H1 (cell line): ENCODE data around the gene MTO1. TPM values are rescaled to one million over a fixed set of nuclear protein-coding genes. Genes with fewer than 3 reads are reported as not detected.

ENCODE experiments used
- CHD7 ChIP-seq: fragments of 300-600 bp; sonication (generic); IDR thresholded peaks from 2 replicates; pipeline ENCODE4 v1.7.1; 2012; ENCODE audit warnings: low read length, moderate library complexity, mild to moderate bottlenecking, inconsistent platforms; ENCODE audit not compliant: insufficient replicate concordance
- JUN ChIP-seq: IDR thresholded peaks from 2 replicates; pipeline ENCODE4 v1.6.1; 2011; ENCODE audit warnings: low read depth, mild to moderate bottlenecking, improper control_type of control experiment, low read length
- JUND ChIP-seq: IDR thresholded peaks from 2 replicates; pipeline ENCODE4 v1.6.1; 2011; ENCODE audit warnings: mild to moderate bottlenecking, improper control_type of control experiment, low read length
- KDM4A ChIP-seq: IDR thresholded peaks from one replicate; pipeline ENCODE4 v1.7.1; 2012; ENCODE audit warnings: low read depth, mild to moderate bottlenecking, moderate library complexity, low read length, inconsistent platforms; ENCODE audit not compliant: severe bottlenecking
- MAX ChIP-seq: IDR thresholded peaks from 2 replicates; pipeline ENCODE4 v1.6.1; 2012; ENCODE audit warnings: inconsistent platforms
- POLR2A ChIP-seq, 2 experiments: IDR thresholded peaks; 1 replicate in 1 of 2; 2 replicates in 1 of 2; pipeline ENCODE4 v1.6.1; 2011; ENCODE audit warnings: low read depth in 2 of 2, low read length in 2 of 2, mild to moderate bottlenecking in 2 of 2; ENCODE audit errors: control extremely low read depth in 1 of 2
- TBP ChIP-seq: IDR thresholded peaks from 2 replicates; pipeline ENCODE4 v1.6.1; 2011; ENCODE audit warnings: low read depth, low read length, improper control_type of control experiment
- TEAD4 ChIP-seq: IDR thresholded peaks from 2 replicates; pipeline ENCODE4 v1.6.1; 2012; ENCODE audit warnings: low read depth, low read length, inconsistent platforms, mixed read lengths
- polyA plus RNA-seq, 7 experiments: library from polyadenylated mRNA; depleted of rRNA in 3 of 7; stranded (reverse) in 5 of 7; unstranded in 2 of 7; fragments of >200 nt in 5 of 7; fragments of 200-250 nt in 2 of 7; gene quantifications; 1 replicate in 5 of 7; 2 replicates in 1 of 7; 4 replicates in 1 of 7; pipeline versions ENCODE4 v1.2.1 to v1.2.3, GENCODE V29; 2011 to 2013; ENCODE audit warnings: missing spikeins in 2 of 7, mixed read lengths in 2 of 7
- total RNA-seq: library from RNA; stranded (reverse); fragmentation: NEBNext Ultra II Directional; extraction: Animal tissue kit (Norgen Biotek cat#: 25700); gene quantifications from 2 replicates; pipeline ENCODE4 v1.2.1, GENCODE V29; 2021

MTO1 gene
- total and polyA plus RNA-seq, 2 of the 8 experiments (the other 6 are each of a cell fraction or from before 2014, with no cell fraction given), result 20.9 to 31.6 TPM

- TF ChIP-seq TEAD4, result no peak
- TF ChIP-seq POLR2A (IDR thresholded peaks at IDR 0.05; ENCODE audit: control extremely low read depth in 1 of 2, low read depth in 2 of 2, low read length in 2 of 2), result no peak
- TF ChIP-seq MAX, result no peak
- no peak for TF ChIP-seq JUN
- TF ChIP-seq TBP, result no peak
- no peak for TF ChIP-seq CHD7
- no peak for TF ChIP-seq KDM4A
- no peak for TF ChIP-seq JUND
Measured at GRCh38 chr6:73548458-73549446, 87.2 kb downstream of the MTO1 start (continued).
